ENCODE measurements around the gene OSCP1.

DNA sequence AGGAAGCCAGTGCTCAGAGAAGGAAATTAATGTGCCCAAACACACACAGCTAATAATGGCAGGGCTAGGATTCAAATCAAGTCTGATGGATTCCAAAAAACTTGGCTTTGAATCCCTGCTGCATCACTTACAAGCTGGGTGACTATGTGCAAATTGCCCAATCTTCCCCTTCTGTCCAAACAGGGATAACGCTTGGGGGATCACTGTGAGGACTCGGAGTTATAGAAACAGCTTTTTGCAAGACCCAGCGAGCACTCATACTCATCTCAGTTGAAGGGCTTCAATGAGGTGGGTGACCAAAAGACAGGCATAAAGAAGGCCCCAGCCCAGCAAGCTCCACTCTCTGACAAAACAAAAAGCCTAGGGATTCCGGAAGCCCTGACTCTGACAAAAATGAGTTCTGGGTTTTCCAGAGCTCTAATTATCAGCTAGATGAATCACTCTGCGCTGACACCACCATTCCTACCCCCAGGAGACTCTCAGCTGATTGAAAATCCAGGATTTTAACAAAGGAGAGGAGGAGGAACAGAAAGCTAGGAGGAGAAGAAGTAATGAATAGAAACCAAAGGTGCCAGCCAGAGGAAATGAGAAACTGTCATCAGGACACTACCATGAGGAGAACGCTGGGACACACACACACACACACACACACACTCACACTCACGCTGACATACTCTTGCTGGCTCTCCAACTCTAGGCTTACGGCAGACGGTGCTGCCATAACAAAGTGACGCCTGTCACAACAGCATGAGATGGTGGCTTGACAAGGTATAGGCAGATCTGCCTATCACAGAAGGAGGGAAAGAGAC lies 62.9 kb downstream of the OSCP1 start:
- TF ChIP-seq, protein P1, sequence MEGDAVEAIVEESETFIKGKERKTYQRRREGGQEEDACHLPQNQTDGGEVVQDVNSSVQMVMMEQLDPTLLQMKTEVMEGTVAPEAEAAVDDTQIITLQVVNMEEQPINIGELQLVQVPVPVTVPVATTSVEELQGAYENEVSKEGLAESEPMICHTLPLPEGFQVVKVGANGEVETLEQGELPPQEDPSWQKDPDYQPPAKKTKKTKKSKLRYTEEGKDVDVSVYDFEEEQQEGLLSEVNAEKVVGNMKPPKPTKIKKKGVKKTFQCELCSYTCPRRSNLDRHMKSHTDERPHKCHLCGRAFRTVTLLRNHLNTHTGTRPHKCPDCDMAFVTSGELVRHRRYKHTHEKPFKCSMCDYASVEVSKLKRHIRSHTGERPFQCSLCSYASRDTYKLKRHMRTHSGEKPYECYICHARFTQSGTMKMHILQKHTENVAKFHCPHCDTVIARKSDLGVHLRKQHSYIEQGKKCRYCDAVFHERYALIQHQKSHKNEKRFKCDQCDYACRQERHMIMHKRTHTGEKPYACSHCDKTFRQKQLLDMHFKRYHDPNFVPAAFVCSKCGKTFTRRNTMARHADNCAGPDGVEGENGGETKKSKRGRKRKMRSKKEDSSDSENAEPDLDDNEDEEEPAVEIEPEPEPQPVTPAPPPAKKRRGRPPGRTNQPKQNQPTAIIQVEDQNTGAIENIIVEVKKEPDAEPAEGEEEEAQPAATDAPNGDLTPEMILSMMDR (IDR thresholded peaks at IDR 0.05; ENCODE audit: insufficient read depth, low read length) = no peak
- TF ChIP-seq POLR2AphosphoS5 (IDR thresholded peaks at IDR 0.05; ENCODE audit: low read depth) = no peak
- no peak for TF ChIP-seq SPI1 (IDR thresholded peaks at IDR 0.05; ENCODE audit: borderline replicate concordance, low read depth)
- TF ChIP-seq GABPA (IDR thresholded peaks at IDR 0.05; ENCODE audit: low read depth) = no peak
